Smooth muscle cell (in vitro differentiated cells): ENCODE data around the gene KCNQ1. TPM values are rescaled to one million over a fixed set of nuclear protein-coding genes. Genes with fewer than 3 reads are reported as not detected.

Source experiments
- DNase-seq: peaks from one replicate; lab custom pipeline; 2025; ENCODE audit not compliant: unreplicated experiment; lab: John Stamatoyannopoulos, UW
- H2AFZ ChIP-seq: fragments of 200-600 bp; sonication (generic); 2 replicates; pipeline ENCODE4 v1.6.0; 2016; ENCODE audit warnings: antibody characterized with exemption, low read depth, mild to moderate bottlenecking
- H3F3A ChIP-seq: fragments of 200-600 bp; sonication (generic); 2 replicates; pipeline ENCODE4 v1.6.0; 2017; ENCODE audit warnings: antibody characterized with exemption, low read depth
- H3K27ac ChIP-seq: fragments of 200-600 bp; sonication (generic); 2 replicates; pipeline ENCODE4 v1.5.1; 2016; ENCODE audit warnings: low read depth, mild to moderate bottlenecking
- H3K27me3 ChIP-seq: fragments of 200-600 bp; sonication (generic); 2 replicates; pipeline ENCODE4 v1.6.1; 2016; ENCODE audit warnings: low read depth, mild to moderate bottlenecking
- H3K36me3 ChIP-seq: fragments of 200-600 bp; sonication (generic); 2 replicates; pipeline ENCODE4 v1.5.1; 2016; ENCODE audit warnings: low read depth
- H3K4me1 ChIP-seq: fragments of 200-600 bp; sonication (generic); 2 replicates; pipeline ENCODE4 v1.5.1; 2016; ENCODE audit warnings: low read depth
- H3K4me2 ChIP-seq: fragments of 200-600 bp; sonication (generic); 2 replicates; pipeline ENCODE4 v1.6.0; 2016; ENCODE audit warnings: mild to moderate bottlenecking
- H3K4me3 ChIP-seq: fragments of 200-600 bp; sonication (generic); 2 replicates; pipeline ENCODE4 v1.5.1; 2016; ENCODE audit warnings: mild to moderate bottlenecking
- H3K79me2 ChIP-seq: fragments of 200-600 bp; sonication (generic); 2 replicates; pipeline ENCODE4 v1.6.0; 2016; ENCODE audit warnings: low read depth, mild to moderate bottlenecking
- H3K9ac ChIP-seq: fragments of 200-600 bp; sonication (generic); 2 replicates; pipeline ENCODE4 v1.6.0; 2016; ENCODE audit warnings: low read depth
- H3K9me3 ChIP-seq: fragments of 200-600 bp; sonication (generic); replicated peaks from 2 replicates; pipeline ENCODE4 v1.5.1; 2016; ENCODE audit warnings: low read depth
- H4K20me1 ChIP-seq: fragments of 200-600 bp; sonication (generic); 2 replicates; pipeline ENCODE4 v1.6.0; 2016; ENCODE audit warnings: low read depth
- CTCF ChIP-seq: fragments of 200-600 bp; sonication (generic); IDR thresholded peaks from 2 replicates; pipeline ENCODE4 v1.5.1; 2017; ENCODE audit warnings: borderline replicate concordance, mild to moderate bottlenecking, antibody characterized with exemption; ENCODE audit not compliant: insufficient read depth, poor library complexity, severe bottlenecking
- WGBS: methylation state at CpG from one replicate; pipeline ENCODE4 v1.1.7; 2016; ENCODE audit warnings: low lambda C conversion rate; 5-methylcytosine and 5-hydroxymethylcytosine counted together
- polyA plus RNA-seq: library from polyadenylated mRNA; unstranded; fragments of >200 nt; fragmentation: Nextera tagmentation; extraction: Ambion mirVana; gene quantifications from 2 replicates; pipeline ENCODE4 v1.2.1, GENCODE V29; 2016
- total RNA-seq: library from RNA; depleted of rRNA; stranded (reverse); fragments of >200 nt; gene quantifications from 2 replicates; pipeline ENCODE4 v1.2.3, GENCODE V29; 2014

KCNQ1 gene
- total and polyA plus RNA-seq, 2 experiments from 2014 or later = 1.3 to 2.3 TPM

DNA sequence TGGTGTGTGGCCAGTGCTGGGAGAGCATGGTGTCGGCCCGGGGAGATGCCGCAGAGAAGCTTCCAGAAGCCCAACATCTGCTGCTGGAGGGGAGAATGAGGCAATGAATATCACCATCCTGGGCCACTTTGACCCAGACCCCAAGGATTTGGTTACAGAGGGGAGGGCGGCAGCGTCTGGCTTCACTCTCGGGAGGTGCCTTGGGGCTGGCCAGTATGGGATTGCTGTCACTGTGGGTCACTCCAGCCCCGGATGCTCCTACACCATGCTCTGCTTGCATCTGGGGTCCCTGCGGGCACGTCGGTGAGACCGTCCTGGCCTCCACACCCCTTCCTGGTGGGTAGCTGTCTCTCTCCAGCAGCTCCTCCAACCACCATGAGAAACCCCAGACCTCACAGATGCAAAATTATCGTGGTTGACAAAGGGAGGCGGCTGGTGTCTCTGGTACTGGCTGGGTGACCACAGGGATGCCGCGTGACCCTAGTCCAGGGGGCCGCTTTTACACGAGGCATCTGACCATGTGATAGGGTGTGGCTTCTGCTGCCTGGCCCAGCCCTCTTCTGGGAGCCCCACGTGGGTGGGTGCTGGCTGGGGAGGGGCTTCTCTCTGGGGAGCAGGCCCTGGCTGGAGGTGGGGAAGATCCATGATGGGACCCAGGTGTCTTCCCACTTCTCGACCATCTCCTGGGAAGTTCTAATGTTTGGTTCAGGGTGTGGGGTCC lies 5.7 kb downstream of the KCNQ1 start:
- WGBS = 87% methylated on average over 19 of the region's 19 CpGs

GRCh38 chr11:2451336-2451735 lies 6.5 kb downstream of the KCNQ1 start:
- Histone ChIP-seq H3K36me3 (no peaks in the 10 kb centered on the region), H2AFZ (no peak overlapping the region), H3K27me3 (peaks cover 46% of the 10 kb centered on the region), H3K4me3 (no peak overlapping the region), H3K4me1 (no peaks in the 10 kb centered on the region), H3K27ac (no peak overlapping the region), H3K79me2 (no peaks in the 10 kb centered on the region), H3K9me3 (no peaks in the 10 kb centered on the region), H3K9ac (no peak overlapping the region), H4K20me1 (no peaks in the 10 kb centered on the region), H3K4me2 (no peak overlapping the region), H3F3A (no peaks in the 10 kb centered on the region)
- no peak for DNase-seq
- TF ChIP-seq CTCF = no peak
- 95% methylated on average over 15 of the region's 15 CpGs for WGBS

More for the DNA sequence above, 5.7 kb downstream of the KCNQ1 start:
- H3K36me3 ChIP-seq = no peaks in the 10 kb centered on the region
- no peak overlapping the region for H3K4me2 ChIP-seq
- H3K27ac ChIP-seq = no peak overlapping the region
- no peaks in the 10 kb centered on the region for H3K4me1 ChIP-seq
- H3F3A ChIP-seq = no peaks in the 10 kb centered on the region
- no peaks in the 10 kb centered on the region for H3K79me2 ChIP-seq
- no peak overlapping the region for H3K4me3 ChIP-seq
- no peak overlapping the region for H2AFZ ChIP-seq
- no peaks in the 10 kb centered on the region for H4K20me1 ChIP-seq
- no peak for DNase-seq
- H3K9ac ChIP-seq = no peak overlapping the region
- peaks cover 55% of the 10 kb centered on the region for H3K27me3 ChIP-seq
- no peaks in the 10 kb centered on the region for H3K9me3 ChIP-seq
- TF ChIP-seq CTCF = no peak

DNA sequence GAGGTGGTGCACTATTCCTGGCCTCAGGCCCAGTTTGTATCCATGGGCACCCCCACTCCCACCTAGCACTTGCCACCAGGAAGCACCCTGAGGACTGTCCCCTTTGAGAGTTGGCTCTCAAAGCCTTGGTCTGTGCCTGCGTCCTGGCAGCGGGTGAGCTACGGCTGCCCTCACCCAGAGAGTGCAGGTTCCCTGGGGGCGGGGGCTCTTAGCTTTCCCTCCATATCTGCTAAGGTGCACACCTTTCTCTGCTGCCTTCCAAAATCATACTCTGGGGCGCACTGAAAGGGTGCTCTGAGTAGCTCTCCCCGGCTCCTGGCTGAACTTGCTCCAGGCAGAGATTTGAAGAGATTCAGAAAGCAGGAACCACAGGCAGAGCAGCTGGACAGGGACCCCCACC lies 7.1 kb downstream of the KCNQ1 start:
- no peak overlapping the region for H3K4me2 ChIP-seq
- TF ChIP-seq CTCF = no peak
- no peaks in the 10 kb centered on the region for H3K9me3 ChIP-seq
- H2AFZ ChIP-seq = no peak overlapping the region
- no peak overlapping the region for H3K4me3 ChIP-seq
- DNase-seq = no peak
- WGBS = 73% methylated on average over 6 of the region's 6 CpGs
- H3K79me2 ChIP-seq = no peaks in the 10 kb centered on the region
- no peaks in the 10 kb centered on the region for H3K36me3 ChIP-seq
- H4K20me1 ChIP-seq = no peaks in the 10 kb centered on the region
- H3K4me1 ChIP-seq = no peaks in the 10 kb centered on the region
- no peak overlapping the region for H3K27ac ChIP-seq
- no peaks in the 10 kb centered on the region for H3F3A ChIP-seq
- H3K9ac ChIP-seq = no peak overlapping the region
- peaks cover 40% of the 10 kb centered on the region for H3K27me3 ChIP-seq
